DND-41 (cell line): Measurements from ENCODE around the gene MAGIX.

Source experiments
- ATAC-seq: fragments of 200-7000 bp; cut with Tn5 transposase; 3 replicates; pipeline ENCODE4 v1.9.1; 2021; ENCODE audit warnings: low read depth; ENCODE audit not compliant: insufficient read depth
- DNase-seq: peaks from one replicate; pipeline ENCODE4 v3.0.0-alpha.2; 2020
- H2AFZ ChIP-seq: 2 replicates; pipeline ENCODE4 v1.6.0; 2012; ENCODE audit warnings: low read depth, low read length
- H3K27ac ChIP-seq: 2 replicates; pipeline ENCODE4 v1.5.1; 2012; ENCODE audit warnings: low read length, inconsistent platforms
- H3K27me3 ChIP-seq: fragments of 200-600 bp; sonication (generic); 2 replicates; pipeline ENCODE4 v1.6.0; 2012; ENCODE audit warnings: low read length, mild to moderate bottlenecking, inconsistent platforms; ENCODE audit not compliant: insufficient read depth, poor library complexity
- H3K36me3 ChIP-seq: 2 replicates; pipeline ENCODE4 v1.5.1; 2012; ENCODE audit warnings: low read length, inconsistent platforms; ENCODE audit not compliant: insufficient read depth
- H3K4me1 ChIP-seq: 2 replicates; pipeline ENCODE4 v1.5.1; 2012; ENCODE audit warnings: mild to moderate bottlenecking, low read length; ENCODE audit not compliant: insufficient read depth
- H3K4me2 ChIP-seq: 2 replicates; pipeline ENCODE4 v1.6.0; 2012; ENCODE audit warnings: mild to moderate bottlenecking, moderate library complexity, low read length, inconsistent platforms; ENCODE audit not compliant: insufficient read depth
- H3K4me3 ChIP-seq, 2 experiments: fragments of 200-600 bp in 1 of 2; shearing (Covaris generic) in 1 of 2; 2 replicates each; pipeline ENCODE4 v1.5.1; 2012 to 2016; ENCODE audit warnings: inconsistent platforms in 2 of 2, low read length in 2 of 2, mild to moderate bottlenecking in 2 of 2, low read depth in 1 of 2, moderate library complexity in 1 of 2
- H3K79me2 ChIP-seq: 2 replicates; pipeline ENCODE4 v1.6.0; 2012; ENCODE audit warnings: low read length, inconsistent platforms; ENCODE audit not compliant: insufficient read depth
- H3K9ac ChIP-seq: 2 replicates; pipeline ENCODE4 v1.6.0; 2012; ENCODE audit warnings: low read depth, mild to moderate bottlenecking, inconsistent platforms, low read length, moderate library complexity
- H3K9me3 ChIP-seq: 2 replicates; pipeline ENCODE4 v1.5.1; 2012; ENCODE audit warnings: low read length, moderate library complexity, mild to moderate bottlenecking, inconsistent platforms; ENCODE audit not compliant: insufficient read depth, severe bottlenecking
- H4K20me1 ChIP-seq: 2 replicates; pipeline ENCODE4 v1.6.0; 2012; ENCODE audit warnings: low read length; ENCODE audit not compliant: insufficient read depth
- CTCF ChIP-seq: IDR thresholded peaks from 2 replicates; pipeline ENCODE4 v1.5.1; 2012; ENCODE audit warnings: borderline replicate concordance, low read length, moderate library complexity, mild to moderate bottlenecking; ENCODE audit not compliant: poor library complexity, severe bottlenecking; ENCODE audit errors: extremely low read depth
- EZH2 ChIP-seq: IDR thresholded peaks from 3 replicates; pipeline ENCODE4 v1.6.1; 2012; ENCODE audit warnings: borderline replicate concordance, low read depth, mild to moderate bottlenecking, moderate library complexity, low read length, inconsistent platforms; ENCODE audit not compliant: severe bottlenecking

MAGIX gene

GRCh38 chrX:49163555-49164419, 1.2 kb downstream of the MAGIX start:
- H3K4me1 ChIP-seq, result peaks cover 53% of the 10 kb centered on the region
- H3K36me3 ChIP-seq, result no peaks in the 10 kb centered on the region
- DNase-seq (peak; percentile 86), ATAC-seq (peak; percentile 73)
- peak overlapping the region; percentile 87 for H2AFZ ChIP-seq
- no peaks in the 10 kb centered on the region for H4K20me1 ChIP-seq
- no peaks in the 10 kb centered on the region for H3K27me3 ChIP-seq
- H3K4me3 ChIP-seq, result peak overlapping the region in 1 of 2 experiments; percentile 59; a peak in 2 of 4 replicates
- H3K9ac ChIP-seq, result peak overlapping the region; percentile 68
- peak; percentile 85 for TF ChIP-seq CTCF
- no peak for TF ChIP-seq EZH2
- H3K9me3 ChIP-seq, result no peaks in the 10 kb centered on the region
- H3K27ac ChIP-seq, result peak overlapping the region; percentile 89
- H3K4me2 ChIP-seq, result peak overlapping the region; percentile 70
- no peaks in the 10 kb centered on the region for H3K79me2 ChIP-seq

GRCh38 chrX:49164589-49165360, 2.2 kb downstream of the MAGIX start:
- no peak overlapping the region for H3K27ac ChIP-seq
- no peaks in the 10 kb centered on the region for H3K27me3 ChIP-seq
- TF ChIP-seq CTCF (no peak), EZH2 (no peak)
- no peaks in the 10 kb centered on the region for H3K9me3 ChIP-seq
- H2AFZ ChIP-seq, result no peak overlapping the region
- H3K4me3 ChIP-seq, result no peak overlapping the region; a peak in 1 of 4 replicates
- peak overlapping the region; percentile 70 for H3K4me2 ChIP-seq
- ATAC-seq, result no peak
- no peaks in the 10 kb centered on the region for H3K36me3 ChIP-seq
- H3K4me1 ChIP-seq, result peaks cover 53% of the 10 kb centered on the region
- no peak overlapping the region for H3K9ac ChIP-seq
- H4K20me1 ChIP-seq, result no peaks in the 10 kb centered on the region
- DNase-seq, result no peak
- H3K79me2 ChIP-seq, result no peaks in the 10 kb centered on the region

GRCh38 chrX:49165901-49166881, 3.6 kb downstream of the MAGIX start:
- ATAC-seq (peak; percentile 54), DNase-seq (peak; percentile 74)
- Histone ChIP-seq H3K27me3 (no peaks in the 10 kb centered on the region), H3K79me2 (no peaks in the 10 kb centered on the region), H3K4me3 (peak overlapping the region in 1 of 2 experiments; percentile 55; a peak in 2 of 4 replicates), H3K36me3 (no peaks in the 10 kb centered on the region), H2AFZ (no peak overlapping the region; the same call in 1 of the 2 replicates), H3K9me3 (no peaks in the 10 kb centered on the region), H3K27ac (peak overlapping the region; percentile 88), H3K4me1 (peaks cover 53% of the 10 kb centered on the region), H3K9ac (peak overlapping the region; percentile 61), H3K4me2 (peak overlapping the region; percentile 70), H4K20me1 (no peaks in the 10 kb centered on the region)
- no peak for TF ChIP-seq CTCF
- TF ChIP-seq EZH2, result no peak
